PC-3 (cell line): ENCODE results near the gene RNF208. TPM values are rescaled to one million over a fixed set of nuclear protein-coding genes. Genes with fewer than 3 reads are reported as not detected.

ENCODE experiments used
- ATAC-seq: fragments of 200-7000 bp; cut with Tn5 transposase; 2 replicates; pipeline ENCODE4 v1.9.1; 2020; ENCODE audit warnings: mild to moderate bottlenecking, moderate library complexity
- BruUV-seq: library from RNA; stranded (reverse); fragments of 400-500 nt; replicated peaks from 2 replicates; lab custom pipeline; 2021; lab: Mats Ljungman, UMichigan
- CTCF ChIA-PET: fragments of 300-600 bp; sonication (Branson Sonifier 250); formaldehyde crosslinking; loops from one replicate; lab custom pipeline; 2022; ENCODE audit warnings: antibody characterized with exemption; lab: Charles Lee
- POLR2A ChIA-PET: fragments of 300-600 bp; sonication (Branson Sonifier 250); formaldehyde crosslinking; loops from one replicate; lab custom pipeline; 2022; ENCODE audit warnings: antibody characterized with exemption; ENCODE audit not compliant: unreplicated experiment; lab: Charles Lee
- DNase-seq: peaks from one replicate; pipeline ENCODE4 v3.0.0-alpha.2; 2015
- H2AFZ ChIP-seq: fragments of 300-600 bp; sonication (generic); 2 replicates; pipeline ENCODE4 v1.6.0; 2016; ENCODE audit warnings: antibody characterized with exemption, low read length
- H3F3A ChIP-seq: fragments of 300-600 bp; sonication (generic); one replicate; pipeline ENCODE4 v1.6.0; 2017; ENCODE audit warnings: antibody characterized with exemption, low read length, control low read depth, mild to moderate bottlenecking; ENCODE audit not compliant: unreplicated experiment
- H3K27ac ChIP-seq: fragments of 300-600 bp; sonication (generic); 2 replicates; pipeline ENCODE4 v1.5.1; 2016; ENCODE audit warnings: mild to moderate bottlenecking, low read length
- H3K27me3 ChIP-seq: fragments of 300-600 bp; sonication (generic); 2 replicates; pipeline ENCODE4 v1.6.1; 2016; ENCODE audit warnings: low read length, mixed read lengths
- H3K36me3 ChIP-seq: fragments of 300-600 bp; sonication (generic); 2 replicates; pipeline ENCODE4 v1.6.1; 2016; ENCODE audit warnings: low read depth, mixed run types, low read length, mixed read lengths
- H3K4me1 ChIP-seq: fragments of 300-600 bp; sonication (generic); 2 replicates; pipeline ENCODE4 v1.5.1; 2016; ENCODE audit warnings: low read length; ENCODE audit not compliant: insufficient read depth
- H3K4me2 ChIP-seq: fragments of 300-600 bp; sonication (generic); 2 replicates; pipeline ENCODE4 v1.6.0; 2016; ENCODE audit warnings: low read length
- H3K4me3 ChIP-seq: fragments of 300-600 bp; sonication (generic); 2 replicates; pipeline ENCODE4 v1.5.1; 2016; ENCODE audit warnings: mild to moderate bottlenecking, low read length, mixed read lengths
- H3K79me2 ChIP-seq: fragments of 300-600 bp; sonication (generic); 2 replicates; pipeline ENCODE4 v1.6.1; 2017; ENCODE audit warnings: low read length, mixed read lengths
- H3K9ac ChIP-seq: fragments of 300-600 bp; sonication (generic); 2 replicates; pipeline ENCODE4 v1.6.0; 2016; ENCODE audit warnings: mild to moderate bottlenecking, low read length
- H3K9me2 ChIP-seq: fragments of 300-600 bp; sonication (generic); replicated peaks from 2 replicates; pipeline ENCODE4 v1.6.1; 2016; ENCODE audit warnings: mixed run types, low read length, mixed read lengths
- H3K9me3 ChIP-seq: fragments of 300-600 bp; sonication (generic); 2 replicates; pipeline ENCODE4 v1.6.1; 2016; ENCODE audit warnings: low read length, mixed read lengths
- H4K20me1 ChIP-seq: fragments of 300-600 bp; sonication (generic); 2 replicates; pipeline ENCODE4 v1.6.1; 2016; ENCODE audit warnings: low read length, mixed read lengths
- EZH2 ChIP-seq: fragments of 300-600 bp; sonication (generic); IDR thresholded peaks from one replicate; pipeline ENCODE4 v1.6.1; 2017; ENCODE audit warnings: antibody characterized with exemption, mild to moderate bottlenecking, low read length; ENCODE audit not compliant: unreplicated experiment
- EZH2phosphoT487 ChIP-seq: fragments of 300-600 bp; sonication (generic); IDR thresholded peaks from 2 replicates; pipeline ENCODE4 v1.6.1; 2018; ENCODE audit warnings: mild to moderate bottlenecking, antibody characterized with exemption, low read length, borderline replicate concordance
- intact Hi-C: fragments of 100-400 bp; cut with micrococcal nuclease; formaldehyde crosslinking; loops from 2 replicates; pipeline ENCODE4 v1.9.0; 2023
- total RNA-seq: library from RNA; depleted of rRNA; stranded (reverse); fragments of >200 nt; gene quantifications from 2 replicates; pipeline ENCODE4 v1.2.3, GENCODE V29; 2014
- TF ChIP-seq, protein P1 (sequence below): fragments of 300-600 bp; sonication (generic); conservative IDR thresholded peaks from 2 replicates; pipeline ENCODE4 v1.5.1; 2017; ENCODE audit warnings: antibody characterized with exemption, low read depth, mild to moderate bottlenecking, low read length

RNF208 gene
- total RNA-seq, 1 experiment from 2014 or later = 1.7 TPM

DNA sequence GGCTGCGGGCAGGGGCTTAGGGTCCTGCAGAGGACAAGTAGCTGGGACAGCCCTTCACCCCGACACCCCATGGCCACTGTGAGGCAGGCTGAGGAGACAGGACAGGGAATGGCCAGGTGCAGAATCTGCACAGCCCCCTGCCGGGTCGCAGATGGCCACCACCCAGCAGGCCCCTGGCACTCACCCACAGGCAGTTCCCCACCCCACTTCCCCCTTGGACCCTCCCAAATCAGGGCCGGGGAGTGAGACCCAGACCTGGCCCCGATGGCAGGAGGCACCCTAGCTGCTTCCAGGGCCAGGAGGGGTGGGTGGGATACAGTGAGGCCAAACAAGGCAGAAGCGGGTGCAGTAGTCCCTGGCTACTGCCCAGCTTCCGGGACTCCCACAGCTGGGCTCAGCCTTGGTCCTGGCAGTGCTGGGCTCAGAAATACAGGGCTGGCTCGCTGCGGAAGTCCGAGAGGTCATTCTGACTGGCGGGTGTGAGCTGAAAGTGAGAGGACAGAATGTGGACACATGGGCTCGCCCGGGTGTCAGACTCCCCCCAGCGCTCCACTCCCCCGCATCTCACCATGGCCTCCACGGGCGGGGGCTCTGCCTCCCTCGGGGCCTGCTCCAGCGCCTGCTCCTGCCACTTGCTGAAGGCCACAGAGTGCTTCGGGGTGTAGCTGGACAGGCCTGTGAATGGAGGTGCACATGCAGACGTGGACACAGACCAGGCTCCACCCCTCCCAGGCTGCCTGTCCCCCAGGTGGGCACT lies 30.2 kb downstream of the RNF208 start:
- Histone ChIP-seq H2AFZ (no peak overlapping the region), H3K4me3 (no peak overlapping the region), H3K27ac (no peak overlapping the region), H3K9ac (no peak overlapping the region), H3K4me1 (peaks cover 35% of the 10 kb centered on the region), H3K9me3 (no peaks in the 10 kb centered on the region), H3K79me2 (peaks cover 32% of the 10 kb centered on the region), H3K4me2 (no peak overlapping the region), H4K20me1 (peaks cover 11% of the 10 kb centered on the region), H3K36me3 (no peaks in the 10 kb centered on the region), H3F3A (no peaks in the 10 kb centered on the region), H3K9me2 (no peaks in the 10 kb centered on the region), H3K27me3 (no peaks in the 10 kb centered on the region)
- POLR2A ChIA-PET = no interaction called here
- TF ChIP-seq, protein P1, sequence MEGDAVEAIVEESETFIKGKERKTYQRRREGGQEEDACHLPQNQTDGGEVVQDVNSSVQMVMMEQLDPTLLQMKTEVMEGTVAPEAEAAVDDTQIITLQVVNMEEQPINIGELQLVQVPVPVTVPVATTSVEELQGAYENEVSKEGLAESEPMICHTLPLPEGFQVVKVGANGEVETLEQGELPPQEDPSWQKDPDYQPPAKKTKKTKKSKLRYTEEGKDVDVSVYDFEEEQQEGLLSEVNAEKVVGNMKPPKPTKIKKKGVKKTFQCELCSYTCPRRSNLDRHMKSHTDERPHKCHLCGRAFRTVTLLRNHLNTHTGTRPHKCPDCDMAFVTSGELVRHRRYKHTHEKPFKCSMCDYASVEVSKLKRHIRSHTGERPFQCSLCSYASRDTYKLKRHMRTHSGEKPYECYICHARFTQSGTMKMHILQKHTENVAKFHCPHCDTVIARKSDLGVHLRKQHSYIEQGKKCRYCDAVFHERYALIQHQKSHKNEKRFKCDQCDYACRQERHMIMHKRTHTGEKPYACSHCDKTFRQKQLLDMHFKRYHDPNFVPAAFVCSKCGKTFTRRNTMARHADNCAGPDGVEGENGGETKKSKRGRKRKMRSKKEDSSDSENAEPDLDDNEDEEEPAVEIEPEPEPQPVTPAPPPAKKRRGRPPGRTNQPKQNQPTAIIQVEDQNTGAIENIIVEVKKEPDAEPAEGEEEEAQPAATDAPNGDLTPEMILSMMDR = no peak
- no peak for TF ChIP-seq EZH2
- TF ChIP-seq EZH2phosphoT487 = no peak
- CTCF ChIA-PET = no interaction called here
- DNase-seq (no peak), ATAC-seq (no peak)
- intact Hi-C loops = no loop called here
- no TSS peak for BruUV-seq

DNA sequence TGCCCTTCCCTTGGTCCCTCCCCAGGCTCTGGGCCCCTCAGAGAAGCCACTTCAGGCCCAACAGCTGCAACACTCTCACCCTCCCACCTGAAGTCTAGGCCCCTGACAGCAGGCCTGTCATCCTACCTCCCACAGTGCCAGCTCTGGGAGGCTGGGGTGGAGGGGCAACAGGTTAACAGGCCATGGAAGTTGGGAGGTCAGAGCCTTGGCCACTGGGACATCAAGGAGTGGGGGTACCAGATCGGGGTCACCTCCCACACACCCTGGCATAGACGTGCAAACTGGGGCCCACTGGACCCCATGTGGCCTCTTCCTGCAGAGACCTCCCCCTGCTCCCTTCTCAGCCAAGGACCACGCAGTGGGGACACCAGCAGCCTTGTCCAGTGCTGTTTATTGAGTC lies 30.8 kb downstream of the RNF208 start:
- ChIA-PET CTCF (no interaction called here), POLR2A (no interaction called here)
- TF ChIP-seq, protein P1 = no peak
- TF ChIP-seq EZH2phosphoT487 = no peak
- TF ChIP-seq EZH2 = no peak
- Histone ChIP-seq H2AFZ (no peak overlapping the region), H3K27ac (no peak overlapping the region), H3F3A (no peaks in the 10 kb centered on the region), H3K27me3 (no peaks in the 10 kb centered on the region), H3K9me3 (no peaks in the 10 kb centered on the region), H3K9me2 (no peaks in the 10 kb centered on the region), H3K79me2 (peaks cover 38% of the 10 kb centered on the region), H3K36me3 (no peaks in the 10 kb centered on the region), H3K9ac (no peak overlapping the region), H3K4me2 (no peak overlapping the region), H4K20me1 (peaks cover 11% of the 10 kb centered on the region), H3K4me3 (no peak overlapping the region), H3K4me1 (peaks cover 41% of the 10 kb centered on the region)
- no TSS peak for BruUV-seq
- intact Hi-C loops = no loop called here
- ATAC-seq (no peak), DNase-seq (no peak)

DNA sequence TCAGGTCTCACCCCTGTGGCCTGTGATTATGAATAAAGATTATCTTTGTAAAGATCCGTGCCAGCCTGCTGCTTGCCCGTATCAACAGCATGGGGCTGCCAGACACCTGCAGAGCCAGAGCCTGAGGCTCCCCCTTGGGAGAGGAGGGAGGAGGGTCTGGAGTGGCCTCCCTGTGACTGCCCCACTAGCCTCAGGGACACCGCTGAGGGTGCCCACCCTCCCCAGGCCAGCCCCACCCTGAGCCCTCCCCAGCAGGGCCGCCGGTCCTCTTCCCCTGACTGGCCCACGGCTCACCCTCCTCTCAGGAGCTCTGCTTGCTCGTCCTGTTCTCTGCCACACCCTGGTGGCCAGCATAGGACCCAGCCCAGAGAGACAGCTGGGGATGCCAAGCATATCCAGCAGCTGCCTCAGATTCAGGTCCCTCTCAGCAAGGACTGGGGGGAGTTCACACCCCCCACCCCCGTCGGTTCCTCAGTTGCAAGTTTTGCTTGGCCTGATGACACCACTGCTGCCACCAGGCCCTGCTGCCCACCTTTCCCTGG lies 31.7 kb downstream of the RNF208 start:
- CTCF ChIA-PET = interaction anchor here (0.6 to 1.0 kb wide), 3 partner anchors 33 to 242 kb away, joined by 4 read pairs; partner anchors contain the start of gene RNF224
- H4K20me1 ChIP-seq = peaks cover 11% of the 10 kb centered on the region

More for the DNA sequence above, 31.7 kb downstream of the RNF208 start:
- H3K4me2 ChIP-seq = peak overlapping the region; percentile 96
- TF ChIP-seq, protein P1 = 0 out of 2 replicates have a peak, but pooled peaks have one; percentile 20
- no peak for TF ChIP-seq EZH2phosphoT487
- DNase-seq (peak; percentile 32), ATAC-seq (peak; percentile 18; the same call in 1 of the 2 replicates)
- no peaks in the 10 kb centered on the region for H3F3A ChIP-seq
- intact Hi-C loops = no loop called here
- H3K36me3 ChIP-seq = no peaks in the 10 kb centered on the region
- H3K4me3 ChIP-seq = peak overlapping the region; percentile 99
- H3K27me3 ChIP-seq = no peaks in the 10 kb centered on the region
- H3K79me2 ChIP-seq = peaks cover 45% of the 10 kb centered on the region
- BruUV-seq = no TSS peak
- no peak overlapping the region for H2AFZ ChIP-seq
- no peak overlapping the region for H3K9ac ChIP-seq
- peaks cover 35% of the 10 kb centered on the region for H3K4me1 ChIP-seq
- H3K9me2 ChIP-seq = no peaks in the 10 kb centered on the region
- H3K9me3 ChIP-seq = no peaks in the 10 kb centered on the region
- no peak overlapping the region for H3K27ac ChIP-seq
- POLR2A ChIA-PET = interaction anchor here (0.7 kb wide), 1 partner anchor 35 kb away, joined by 8 read pairs; no protein-coding TSS in a partner anchor
